Neural crest cell (in vitro differentiated cells): Measurements from ENCODE around the gene PDIA2. TPM values are rescaled to one million over a fixed set of nuclear protein-coding genes. Genes with fewer than 3 reads are reported as not detected.
A peak's percentile ranks its signal among the peaks of the same experiment; 100 is the strongest.

ENCODE experiments used
- DNase-seq: peaks from one replicate; pipeline ENCODE4 v3.0.0; 2021; ENCODE audit warnings: low read depth, mixed read lengths, low spot score
- H3K27ac Mint-ChIP-seq: one replicate; pipeline ENCODE4 v1.8.0; 2021; ENCODE audit warnings: mild to moderate bottlenecking, mixed read lengths; ENCODE audit not compliant: unreplicated experiment
- H3K27me3 Mint-ChIP-seq: 2 replicates; pipeline ENCODE4 v1.8.0; 2021; ENCODE audit warnings: low read depth, mild to moderate bottlenecking, mixed read lengths
- H3K36me3 Mint-ChIP-seq: 2 replicates; pipeline ENCODE4 v1.8.0; 2021; ENCODE audit warnings: low read depth, mild to moderate bottlenecking, mixed read lengths
- H3K4me1 Mint-ChIP-seq: 2 replicates; pipeline ENCODE4 v1.8.0; 2021; ENCODE audit warnings: mixed read lengths
- H3K4me3 Mint-ChIP-seq: one replicate; pipeline ENCODE4 v1.8.0; 2021; ENCODE audit warnings: mild to moderate bottlenecking, mixed read lengths
- H3K9me3 Mint-ChIP-seq: 2 replicates; pipeline ENCODE4 v1.8.0; 2021; ENCODE audit warnings: mixed read lengths
- total RNA-seq: library from RNA; stranded (reverse); gene quantifications from 2 replicates; pipeline ENCODE4 v1.2.1, GENCODE V29; 2021
- TF ChIP-seq, protein P1 (sequence below): fragments of 200-600 bp; sonication (generic); conservative IDR thresholded peaks from 2 replicates; pipeline ENCODE4 v1.5.0; 2021; ENCODE audit warnings: antibody characterized with exemption, mild to moderate bottlenecking

PDIA2 gene
- total RNA-seq, 1 donor from 2014 or later = 1.4 TPM

DNA sequence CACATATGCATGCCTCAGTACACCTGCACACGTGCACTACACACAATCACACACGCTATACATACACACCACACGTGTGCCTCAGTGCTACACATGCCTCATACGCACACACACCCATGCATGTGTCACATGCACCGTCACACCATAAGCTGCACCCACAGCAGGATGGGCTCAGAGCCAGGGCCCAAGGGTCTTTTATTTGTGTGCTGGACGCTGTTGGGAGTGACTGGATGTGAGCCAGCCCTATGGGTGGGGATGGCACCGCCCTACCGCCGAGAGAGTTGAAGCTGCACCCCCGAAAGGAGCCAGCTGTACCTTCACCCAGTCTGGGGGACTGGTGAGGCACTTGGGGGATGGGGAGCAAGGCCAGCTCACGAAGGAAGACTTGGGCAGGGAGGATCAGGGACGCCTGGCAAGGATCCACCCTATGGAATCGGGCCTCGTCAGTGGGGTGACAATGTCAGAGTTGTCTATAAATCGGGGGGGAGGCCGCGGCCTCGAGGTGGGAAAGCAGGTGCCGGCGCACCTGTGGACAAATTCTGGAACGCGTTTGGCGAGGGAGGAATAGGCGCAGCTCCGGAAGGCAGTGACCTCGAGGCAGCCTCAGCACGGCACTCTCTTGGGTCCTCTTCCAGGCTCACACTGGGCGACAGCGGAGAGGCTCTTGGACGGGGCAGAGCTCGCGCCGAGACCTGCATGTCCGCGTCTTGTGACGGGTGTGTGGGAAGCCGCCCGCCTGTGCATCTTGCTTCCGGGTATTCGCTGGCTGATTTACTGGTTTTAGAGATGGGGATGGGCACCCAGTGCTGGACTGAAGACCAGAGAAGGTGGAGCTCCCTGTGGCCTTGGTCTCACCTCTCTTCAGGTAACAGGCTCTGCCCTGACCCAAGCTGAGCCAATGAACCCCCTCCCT is 14.6 kb upstream of the PDIA2 start:
- H3K36me3 Mint-ChIP-seq = no peaks in the 10 kb centered on the region
- peaks cover 10% of the 10 kb centered on the region for H3K27me3 Mint-ChIP-seq

DNA sequence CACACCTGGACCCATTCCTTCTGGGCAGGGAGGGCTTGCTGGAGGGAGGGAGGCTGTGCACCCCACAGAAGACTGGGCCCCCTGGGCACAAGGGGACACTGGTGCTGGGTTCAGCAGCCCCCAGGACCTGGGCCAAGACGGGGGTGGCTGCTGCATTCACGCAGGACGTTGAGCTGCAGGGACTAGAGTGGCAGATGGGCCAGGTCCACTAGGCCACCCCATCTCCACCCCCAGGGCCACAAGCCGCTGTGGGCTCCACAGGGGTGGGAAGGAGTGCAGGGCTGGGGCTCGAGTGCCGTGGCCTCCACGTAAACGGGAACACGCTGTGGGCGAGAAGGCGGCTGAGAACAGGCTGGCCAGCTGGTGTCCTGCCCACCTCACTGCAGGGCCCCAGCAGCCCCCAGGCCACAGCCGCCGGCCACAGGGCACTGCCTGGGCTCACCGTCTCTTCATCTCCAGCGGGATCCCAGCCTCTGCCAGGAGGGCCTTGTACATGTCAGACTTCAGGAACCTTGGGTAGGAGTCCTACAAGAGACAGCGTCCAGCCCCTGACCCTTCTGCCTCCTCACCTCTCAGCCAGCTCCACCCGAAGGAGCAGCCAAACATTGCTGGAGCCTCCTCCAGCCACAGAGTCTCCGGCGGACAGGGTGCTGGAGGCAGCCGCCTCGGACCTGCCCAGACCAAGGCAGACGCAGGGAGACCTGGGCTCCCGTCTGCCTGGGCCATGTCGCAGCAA is 13.7 kb upstream of the PDIA2 start:
- TF ChIP-seq, protein P1, sequence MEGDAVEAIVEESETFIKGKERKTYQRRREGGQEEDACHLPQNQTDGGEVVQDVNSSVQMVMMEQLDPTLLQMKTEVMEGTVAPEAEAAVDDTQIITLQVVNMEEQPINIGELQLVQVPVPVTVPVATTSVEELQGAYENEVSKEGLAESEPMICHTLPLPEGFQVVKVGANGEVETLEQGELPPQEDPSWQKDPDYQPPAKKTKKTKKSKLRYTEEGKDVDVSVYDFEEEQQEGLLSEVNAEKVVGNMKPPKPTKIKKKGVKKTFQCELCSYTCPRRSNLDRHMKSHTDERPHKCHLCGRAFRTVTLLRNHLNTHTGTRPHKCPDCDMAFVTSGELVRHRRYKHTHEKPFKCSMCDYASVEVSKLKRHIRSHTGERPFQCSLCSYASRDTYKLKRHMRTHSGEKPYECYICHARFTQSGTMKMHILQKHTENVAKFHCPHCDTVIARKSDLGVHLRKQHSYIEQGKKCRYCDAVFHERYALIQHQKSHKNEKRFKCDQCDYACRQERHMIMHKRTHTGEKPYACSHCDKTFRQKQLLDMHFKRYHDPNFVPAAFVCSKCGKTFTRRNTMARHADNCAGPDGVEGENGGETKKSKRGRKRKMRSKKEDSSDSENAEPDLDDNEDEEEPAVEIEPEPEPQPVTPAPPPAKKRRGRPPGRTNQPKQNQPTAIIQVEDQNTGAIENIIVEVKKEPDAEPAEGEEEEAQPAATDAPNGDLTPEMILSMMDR = no peak
- Mint-ChIP-seq H3K36me3 (no peaks in the 10 kb centered on the region), H3K4me3 (peak overlapping the region; percentile 27), H3K9me3 (no peaks in the 10 kb centered on the region), H3K27ac (no peak overlapping the region), H3K4me1 (no peaks in the 10 kb centered on the region), H3K27me3 (peaks cover 12% of the 10 kb centered on the region)
- no peak for DNase-seq

More for the DNA sequence above, 14.6 kb upstream of the PDIA2 start:
- Mint-ChIP-seq H3K27ac (no peak overlapping the region), H3K4me3 (peak overlapping the region; percentile 61), H3K9me3 (no peaks in the 10 kb centered on the region), H3K4me1 (no peaks in the 10 kb centered on the region)
- no peak for DNase-seq
- TF ChIP-seq, protein P1 = no peak

DNA sequence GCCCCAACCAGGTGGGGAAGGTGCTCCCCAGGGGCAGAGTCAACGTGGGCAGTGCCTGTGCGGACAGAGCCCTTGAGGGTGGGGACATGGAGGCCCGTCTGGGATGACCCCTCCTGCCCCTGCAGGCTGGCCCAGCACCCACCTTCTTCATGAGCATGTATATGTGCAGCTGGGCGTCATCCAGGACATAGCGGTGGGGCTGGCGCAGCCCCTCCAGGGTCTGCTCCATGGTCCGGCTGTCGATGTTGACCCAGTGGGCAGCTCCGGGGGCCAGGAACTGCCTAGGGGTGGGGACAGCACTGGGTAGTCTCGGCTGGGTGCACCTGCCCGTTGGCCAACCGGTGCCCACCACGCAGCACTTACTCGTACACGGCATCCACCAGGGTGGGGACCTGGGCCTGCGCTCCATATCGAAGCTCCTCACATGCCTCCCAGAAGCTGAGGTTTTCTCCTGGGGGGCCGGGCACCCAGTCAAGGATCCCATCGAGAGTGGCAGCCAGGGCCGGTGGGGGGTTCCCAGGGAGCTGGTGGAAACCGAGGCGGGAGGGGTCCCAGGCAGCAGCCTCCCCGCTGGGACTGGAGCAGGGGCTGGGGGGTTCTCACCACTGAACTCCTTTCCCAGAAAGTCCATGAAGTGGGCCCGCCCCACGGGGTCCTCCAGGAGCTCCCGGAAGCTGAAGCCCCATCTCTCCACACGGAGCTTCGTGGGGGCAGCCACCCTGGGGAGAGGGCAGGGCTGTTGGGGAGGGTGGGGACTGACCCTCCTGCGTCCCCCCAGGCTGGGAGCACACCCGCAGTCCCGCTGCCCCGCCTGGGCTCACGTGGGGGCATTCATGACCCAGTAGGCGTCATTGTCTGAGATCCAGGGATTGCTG is 12.3 kb upstream of the PDIA2 start:
- DNase-seq = no peak
- Mint-ChIP-seq H3K36me3 (no peaks in the 10 kb centered on the region), H3K27me3 (peaks cover 23% of the 10 kb centered on the region), H3K4me3 (no peak overlapping the region), H3K9me3 (no peaks in the 10 kb centered on the region), H3K4me1 (no peaks in the 10 kb centered on the region), H3K27ac (no peak overlapping the region)
- TF ChIP-seq, protein P1 = no peak

DNA sequence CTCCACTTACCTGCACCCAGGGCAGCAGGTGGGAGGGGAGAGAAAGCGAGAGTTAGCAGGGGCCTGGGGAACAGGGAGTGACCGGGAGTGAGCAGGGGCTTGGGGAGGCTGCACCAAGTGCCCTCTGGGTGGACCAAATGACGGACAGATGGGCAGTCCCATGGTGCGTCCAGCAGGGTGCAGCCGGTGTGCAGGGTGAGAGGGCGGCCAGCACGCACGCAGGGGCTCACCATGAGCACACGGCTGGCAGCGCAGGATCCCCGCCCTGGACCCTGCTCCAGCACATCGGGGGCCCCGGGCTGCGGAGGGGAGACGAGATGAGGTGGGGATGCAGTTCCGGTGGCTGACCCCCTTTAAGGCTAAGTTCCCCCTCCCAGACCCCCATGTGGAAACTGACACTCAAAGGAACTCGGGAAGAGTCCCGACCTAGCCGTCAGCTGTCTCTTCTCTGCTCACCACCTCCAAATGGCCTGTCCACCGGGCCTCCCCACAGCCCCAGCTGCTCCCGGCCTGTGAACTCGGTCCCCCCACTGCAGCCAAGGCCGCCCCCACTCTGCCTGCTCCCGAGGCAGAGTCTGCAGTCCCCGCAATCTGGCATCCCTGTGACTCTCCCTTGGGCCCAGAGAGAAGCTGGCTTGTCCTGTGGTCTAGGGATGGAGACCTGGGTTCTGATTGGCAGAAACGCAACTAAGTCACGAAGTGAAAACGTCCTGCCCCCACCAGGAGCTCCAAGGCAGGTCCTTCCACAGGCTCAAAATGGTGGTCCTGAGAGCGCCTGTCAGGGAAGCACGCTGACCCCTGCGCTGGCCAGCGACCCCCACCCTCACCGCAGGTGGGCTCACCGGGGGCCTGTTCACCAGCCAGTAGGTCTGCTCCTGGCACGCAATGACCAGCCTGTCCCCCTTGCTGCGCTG is 10.1 kb upstream of the PDIA2 start:
- Mint-ChIP-seq H3K27ac (no peak overlapping the region), H3K27me3 (peaks cover 41% of the 10 kb centered on the region), H3K9me3 (no peaks in the 10 kb centered on the region), H3K36me3 (no peaks in the 10 kb centered on the region), H3K4me3 (no peak overlapping the region), H3K4me1 (no peaks in the 10 kb centered on the region)
- TF ChIP-seq, protein P1 = no peak
- DNase-seq = no peak
